WERI-Rb-1 (cell line): ENCODE results near the gene ATP2A2.
"Not testable (repeated sequence)": the region's sequence is repeated elsewhere in the genome, so short reads cannot be mapped to it uniquely, and the experiment has no call there.

Source experiments
- DNase-seq: peaks from one replicate; pipeline ENCODE4 v3.0.0-alpha.2; 2020
- H3K27ac ChIP-seq: fragments of 250-450 bp; sonication (Bioruptor Pico); 2 replicates; pipeline ENCODE4 v1.5.1; 2020; ENCODE audit warnings: mild to moderate bottlenecking, moderate library complexity
- H3K27me3 ChIP-seq: fragments of 250-450 bp; sonication (Bioruptor Pico); 2 replicates; pipeline ENCODE4 v1.5.1; 2021; ENCODE audit warnings: mild to moderate bottlenecking, low read depth, moderate library complexity; ENCODE audit not compliant: insufficient read depth, severe bottlenecking
- H3K36me3 ChIP-seq: fragments of 250-450 bp; sonication (Bioruptor Pico); 2 replicates; pipeline ENCODE4 v1.5.1; 2020; ENCODE audit warnings: mild to moderate bottlenecking, moderate library complexity
- H3K4me3 ChIP-seq: 2 replicates; pipeline ENCODE4 v1.5.1; 2011; ENCODE audit warnings: low read depth, mild to moderate bottlenecking, control low read depth, low read length
- H3K9me3 ChIP-seq: fragments of 250-450 bp; sonication (Bioruptor Pico); 2 replicates; pipeline ENCODE4 v1.5.1; 2021; ENCODE audit warnings: mild to moderate bottlenecking, moderate library complexity; ENCODE audit not compliant: severe bottlenecking
- TF ChIP-seq, protein P1 (sequence below): IDR thresholded peaks from 2 replicates; pipeline ENCODE4 v1.5.1; 2011; ENCODE audit warnings: low read depth, mild to moderate bottlenecking, control low read depth, inconsistent platforms, low read length

Gene ATP2A2

DNA sequence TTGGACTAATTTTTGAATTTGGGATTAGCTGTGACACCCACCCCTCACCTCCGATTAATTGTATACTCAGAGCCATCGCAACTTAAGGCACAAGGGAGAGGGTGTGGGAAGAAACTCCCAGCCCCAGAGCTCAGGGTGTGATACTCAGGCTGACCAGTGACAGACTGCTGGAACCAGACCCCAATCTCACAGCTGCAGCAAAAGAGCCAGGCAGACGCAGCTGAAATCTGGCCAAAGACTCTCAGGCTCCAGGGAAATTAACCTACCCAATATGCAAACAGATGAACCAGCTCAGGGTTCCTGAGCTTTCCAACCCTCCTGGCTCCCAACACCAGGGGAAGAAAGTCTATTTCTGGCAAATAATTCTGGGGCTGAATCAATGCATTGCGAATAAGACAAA lies 92.0 kb downstream of the ATP2A2 start:
- TF ChIP-seq, protein P1, sequence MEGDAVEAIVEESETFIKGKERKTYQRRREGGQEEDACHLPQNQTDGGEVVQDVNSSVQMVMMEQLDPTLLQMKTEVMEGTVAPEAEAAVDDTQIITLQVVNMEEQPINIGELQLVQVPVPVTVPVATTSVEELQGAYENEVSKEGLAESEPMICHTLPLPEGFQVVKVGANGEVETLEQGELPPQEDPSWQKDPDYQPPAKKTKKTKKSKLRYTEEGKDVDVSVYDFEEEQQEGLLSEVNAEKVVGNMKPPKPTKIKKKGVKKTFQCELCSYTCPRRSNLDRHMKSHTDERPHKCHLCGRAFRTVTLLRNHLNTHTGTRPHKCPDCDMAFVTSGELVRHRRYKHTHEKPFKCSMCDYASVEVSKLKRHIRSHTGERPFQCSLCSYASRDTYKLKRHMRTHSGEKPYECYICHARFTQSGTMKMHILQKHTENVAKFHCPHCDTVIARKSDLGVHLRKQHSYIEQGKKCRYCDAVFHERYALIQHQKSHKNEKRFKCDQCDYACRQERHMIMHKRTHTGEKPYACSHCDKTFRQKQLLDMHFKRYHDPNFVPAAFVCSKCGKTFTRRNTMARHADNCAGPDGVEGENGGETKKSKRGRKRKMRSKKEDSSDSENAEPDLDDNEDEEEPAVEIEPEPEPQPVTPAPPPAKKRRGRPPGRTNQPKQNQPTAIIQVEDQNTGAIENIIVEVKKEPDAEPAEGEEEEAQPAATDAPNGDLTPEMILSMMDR, result no peak
- Histone ChIP-seq H3K36me3 (peaks cover 82% of the 10 kb centered on the region), H3K27me3 (no peaks in the 10 kb centered on the region)

DNA sequence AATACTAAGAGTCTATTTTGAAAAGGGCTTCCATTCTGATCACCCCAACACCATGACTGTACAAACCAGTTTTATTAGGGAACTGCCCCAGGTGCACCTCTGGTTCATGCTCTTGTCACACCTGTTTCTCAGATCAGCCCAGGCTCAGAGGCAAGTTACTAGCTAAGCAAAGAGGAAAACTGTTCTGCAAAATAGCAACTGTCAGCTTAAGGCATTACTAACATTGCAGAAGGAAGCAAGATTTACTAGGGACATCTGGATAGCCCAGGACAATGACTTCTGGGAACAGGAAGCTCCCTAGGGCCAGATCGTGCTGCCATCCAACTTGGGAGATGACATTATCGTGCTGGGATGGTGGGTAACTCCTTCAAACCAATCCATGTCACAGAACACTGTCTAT lies 92.4 kb downstream of the ATP2A2 start:
- no peak for DNase-seq
- TF ChIP-seq, protein P1, result no peak
- peaks cover 3% of the 10 kb centered on the region for H3K9me3 ChIP-seq
- peak overlapping the region; percentile 58 for H3K27ac ChIP-seq
- no peaks in the 10 kb centered on the region for H3K27me3 ChIP-seq
- no peak overlapping the region for H3K4me3 ChIP-seq
- H3K36me3 ChIP-seq, result peaks cover 86% of the 10 kb centered on the region

More for the DNA sequence above, 92.0 kb downstream of the ATP2A2 start:
- Histone ChIP-seq H3K9me3 (peaks cover 1% of the 10 kb centered on the region), H3K27ac (peak overlapping the region; percentile 58), H3K4me3 (no peak overlapping the region)
- no peak for DNase-seq

DNA sequence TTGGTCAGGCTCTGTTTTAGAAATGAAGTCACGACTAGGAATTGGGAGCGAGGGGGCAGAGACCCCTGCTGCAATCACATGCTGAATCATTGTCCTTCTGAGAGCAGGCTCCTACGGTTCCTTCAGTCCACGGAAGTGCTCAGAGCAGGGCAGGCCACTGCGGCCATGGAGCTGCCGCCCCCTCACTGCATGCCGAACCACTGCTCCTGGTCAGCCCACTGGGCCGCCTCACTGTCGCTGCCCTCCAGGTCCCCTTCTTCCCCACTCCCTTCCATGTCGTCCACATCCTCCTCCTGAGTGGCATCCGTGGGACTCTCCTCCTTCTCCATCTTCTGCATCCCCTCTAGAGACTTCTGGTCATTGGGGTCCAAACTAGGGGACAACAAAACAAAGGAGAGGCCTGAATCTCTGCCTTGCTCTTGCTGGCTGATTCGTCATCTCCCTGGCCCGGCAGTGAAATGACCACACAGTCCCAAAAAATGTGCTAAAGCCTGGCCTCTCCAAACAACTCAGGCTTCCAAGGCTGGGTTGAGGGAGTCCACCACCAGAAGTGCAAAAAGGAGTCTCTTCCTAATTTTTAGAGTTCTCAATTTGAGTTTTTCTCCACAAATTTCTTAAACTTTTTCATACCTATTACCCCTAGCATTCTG lies 93.0 kb downstream of the ATP2A2 start:
- no peak for DNase-seq
- TF ChIP-seq, protein P1, result no peak
- Histone ChIP-seq H3K36me3 (peaks cover 92% of the 10 kb centered on the region), H3K9me3 (peaks cover 3% of the 10 kb centered on the region), H3K4me3 (no peak overlapping the region), H3K27ac (peak overlapping the region; percentile 58), H3K27me3 (no peaks in the 10 kb centered on the region)

DNA sequence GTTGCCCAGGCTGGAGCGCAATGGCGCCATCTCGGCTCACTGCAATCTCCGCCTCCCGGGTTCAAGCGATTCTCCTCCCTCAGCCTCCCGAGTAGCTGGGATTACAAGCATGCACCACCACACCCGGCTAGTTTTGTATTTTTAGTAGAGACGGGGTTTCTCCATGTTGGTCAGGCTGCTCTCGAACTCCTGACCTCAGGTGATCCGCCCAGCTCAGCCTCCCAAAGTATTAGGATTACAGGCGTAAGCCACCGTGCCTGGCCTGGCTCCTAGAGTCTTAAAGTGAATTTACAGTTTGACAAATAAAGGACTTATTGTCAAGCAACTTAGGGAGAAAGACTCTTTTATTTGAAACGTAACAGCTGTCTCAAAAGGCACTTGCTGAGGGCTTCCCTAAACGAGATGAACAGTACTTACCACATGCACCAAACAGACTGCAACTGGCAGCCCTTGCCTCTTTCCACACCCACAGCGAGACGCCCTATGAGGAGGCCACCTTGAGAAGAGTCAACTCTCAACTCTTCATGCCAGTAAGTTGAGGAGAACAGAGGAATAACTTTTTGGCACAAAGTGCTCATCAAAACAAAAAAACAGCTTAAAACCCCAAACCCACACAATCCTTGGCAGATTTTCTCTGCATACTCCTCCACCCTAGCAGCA lies 97.2 kb downstream of the ATP2A2 start:
- not testable (repeated sequence) for H3K4me3 ChIP-seq, H3K27me3 ChIP-seq, H3K9me3 ChIP-seq
- Histone ChIP-seq H3K36me3 (peaks cover 91% of the 10 kb centered on the region), H3K27ac (peak overlapping the region; percentile 87)
- DNase-seq, result peak; percentile 79

DNA sequence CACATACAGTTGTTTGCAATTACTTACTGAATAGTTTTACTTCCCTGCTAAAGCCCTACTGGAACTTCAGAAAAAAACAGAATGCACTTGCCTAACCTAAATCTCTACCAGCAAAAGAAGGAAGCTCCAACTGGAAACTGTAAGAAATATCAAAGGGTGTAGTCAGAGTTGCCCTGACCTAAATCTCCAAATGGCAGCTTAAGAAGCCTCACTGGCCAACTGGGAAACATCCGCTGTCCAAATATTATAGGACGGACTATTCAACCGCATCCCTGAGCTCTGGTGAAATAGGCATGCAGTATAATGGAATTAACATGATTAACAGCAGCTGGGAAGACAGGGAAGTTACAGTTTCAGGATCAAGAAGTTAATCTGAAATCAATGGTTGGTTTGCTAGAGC lies 98.2 kb downstream of the ATP2A2 start:
- no peak overlapping the region for H3K4me3 ChIP-seq
- no peaks in the 10 kb centered on the region for H3K27me3 ChIP-seq
- DNase-seq, result peak; percentile 71
- peaks cover 88% of the 10 kb centered on the region for H3K36me3 ChIP-seq
- peak overlapping the region; percentile 87 for H3K27ac ChIP-seq
- H3K9me3 ChIP-seq, result peaks cover 3% of the 10 kb centered on the region
- TF ChIP-seq, protein P1, result no peak

DNA sequence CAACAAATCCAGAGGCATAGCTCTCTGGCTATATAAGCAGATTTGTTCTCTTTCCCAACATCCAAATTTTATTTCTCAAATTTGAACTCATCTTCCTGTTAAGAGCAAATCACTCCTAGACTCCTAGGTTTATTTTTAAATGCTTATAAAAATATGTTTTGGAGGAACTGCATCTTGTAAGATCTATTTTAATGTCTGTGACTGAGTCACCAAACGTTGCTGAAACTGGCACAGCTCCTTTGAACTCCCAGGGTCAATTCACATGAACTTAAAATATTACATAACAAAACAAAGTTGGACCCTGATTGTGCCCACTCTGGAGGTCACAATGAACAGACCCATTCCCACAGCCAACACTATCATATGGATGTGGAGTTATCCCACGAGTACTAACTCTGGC lies 98.6 kb downstream of the ATP2A2 start:
- DNase-seq, result no peak
- H3K9me3 ChIP-seq, result peaks cover 3% of the 10 kb centered on the region
- no peak overlapping the region for H3K4me3 ChIP-seq
- no peaks in the 10 kb centered on the region for H3K27me3 ChIP-seq
- TF ChIP-seq, protein P1, result no peak
- peak overlapping the region; percentile 87 for H3K27ac ChIP-seq
- peaks cover 88% of the 10 kb centered on the region for H3K36me3 ChIP-seq
